Stimulated activated CD4-positive, alpha-beta T cell treated with anti-CD3 and anti-CD28 coated beads, Interleukin-12 subunit alpha, Interleukin-12 subunit beta, amount 100 ng/mL, for 4 hours (primary cell): ENCODE data around the gene PLAA.

Experiments
- DNase-seq: peaks from one replicate; pipeline ENCODE4 v3.0.0-alpha.2; 2020

PLAA gene

DNA sequence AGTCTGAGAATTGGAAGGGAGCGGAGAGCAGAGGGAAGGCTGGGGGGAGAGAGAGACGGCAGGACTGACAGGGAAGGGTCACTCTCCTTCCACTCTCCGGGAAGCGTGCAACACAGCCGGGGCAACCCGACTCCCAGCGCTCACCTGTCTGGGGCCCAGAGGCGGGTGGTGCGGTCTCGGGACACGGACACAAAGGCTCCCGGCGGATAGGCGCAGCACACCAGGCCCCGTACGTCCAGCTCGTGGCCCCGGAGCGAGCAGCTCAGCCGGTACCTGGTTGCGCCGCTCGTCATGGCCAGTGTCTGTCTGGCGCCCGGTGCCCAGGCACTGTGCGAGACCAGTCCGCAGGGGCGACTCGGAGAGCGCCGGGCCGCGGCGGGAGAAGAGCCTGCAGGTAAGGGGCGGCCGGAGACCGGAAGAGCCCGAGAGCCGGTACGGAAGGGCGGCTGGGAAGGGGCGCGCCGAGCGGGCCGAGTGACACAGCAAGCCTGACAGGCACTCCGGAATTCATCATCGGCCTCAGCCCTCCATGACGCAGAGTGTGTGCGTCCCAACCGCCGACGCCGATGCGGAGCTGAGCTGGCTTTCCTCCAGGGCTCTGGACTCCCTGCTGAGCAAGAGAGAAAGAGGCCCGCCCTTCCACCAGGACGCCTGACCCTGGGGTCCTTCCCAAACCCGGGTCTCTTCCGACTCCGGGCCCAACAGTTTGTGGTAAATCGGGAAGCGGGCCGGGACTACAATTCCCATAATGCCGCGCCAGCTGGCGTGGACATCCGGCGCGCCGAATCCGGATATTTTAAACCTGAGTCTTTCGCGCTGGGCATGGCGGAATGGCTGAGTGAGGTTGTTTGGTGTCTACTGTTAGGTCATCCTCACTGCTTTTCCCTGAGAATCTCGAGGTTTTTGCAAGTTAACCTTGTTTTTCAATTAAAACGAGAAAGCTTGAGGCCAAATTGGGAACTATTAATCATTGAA lies at the start of gene PLAA:
PLAA (minus strand) TSS at position 490 of the 975 bp plus-strand sequence; CDS start at position 293, 197 bp downstream.
- peak; percentile 80 for DNase-seq

DNA sequence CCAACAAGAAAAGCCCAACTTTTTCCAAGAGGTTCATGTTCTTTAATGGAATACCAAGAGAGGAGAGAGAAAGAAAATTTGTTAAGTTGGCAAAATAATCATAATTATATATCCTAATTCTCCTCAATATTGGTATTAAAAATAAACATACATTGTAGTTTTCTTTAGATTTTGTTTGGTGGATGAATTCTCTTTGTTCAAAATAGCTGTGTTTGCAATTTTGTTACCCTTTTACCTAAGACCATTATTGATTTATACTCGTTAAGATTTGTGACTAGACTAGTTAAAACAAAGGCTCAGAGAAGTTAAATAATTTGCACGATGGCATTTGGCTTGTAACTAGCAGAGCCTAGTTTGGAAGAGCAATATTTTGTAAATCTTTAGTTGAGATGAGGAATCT lies 48.8 kb upstream of the PLAA start:
- DNase-seq: no peak

DNA sequence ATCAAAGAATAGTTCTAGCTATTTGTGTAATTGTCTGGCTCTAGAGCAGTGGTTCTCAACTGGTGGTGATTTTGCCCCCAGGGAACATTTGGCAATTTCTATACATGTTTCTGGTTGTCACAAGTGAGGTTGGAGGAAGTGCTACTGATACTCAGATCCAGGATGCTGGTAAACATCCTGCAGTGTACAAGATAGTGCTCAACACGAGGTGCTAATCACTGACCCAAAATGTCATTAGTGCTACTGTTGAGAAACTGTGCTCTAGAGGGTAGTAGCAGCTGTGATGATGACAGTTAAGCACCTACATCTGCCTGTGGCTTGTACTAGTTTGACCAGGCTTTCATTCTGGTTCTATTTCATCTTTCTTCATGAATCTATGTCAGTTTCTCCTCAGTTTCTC lies 36.3 kb upstream of the PLAA start:
- DNase-seq: no peak

DNA sequence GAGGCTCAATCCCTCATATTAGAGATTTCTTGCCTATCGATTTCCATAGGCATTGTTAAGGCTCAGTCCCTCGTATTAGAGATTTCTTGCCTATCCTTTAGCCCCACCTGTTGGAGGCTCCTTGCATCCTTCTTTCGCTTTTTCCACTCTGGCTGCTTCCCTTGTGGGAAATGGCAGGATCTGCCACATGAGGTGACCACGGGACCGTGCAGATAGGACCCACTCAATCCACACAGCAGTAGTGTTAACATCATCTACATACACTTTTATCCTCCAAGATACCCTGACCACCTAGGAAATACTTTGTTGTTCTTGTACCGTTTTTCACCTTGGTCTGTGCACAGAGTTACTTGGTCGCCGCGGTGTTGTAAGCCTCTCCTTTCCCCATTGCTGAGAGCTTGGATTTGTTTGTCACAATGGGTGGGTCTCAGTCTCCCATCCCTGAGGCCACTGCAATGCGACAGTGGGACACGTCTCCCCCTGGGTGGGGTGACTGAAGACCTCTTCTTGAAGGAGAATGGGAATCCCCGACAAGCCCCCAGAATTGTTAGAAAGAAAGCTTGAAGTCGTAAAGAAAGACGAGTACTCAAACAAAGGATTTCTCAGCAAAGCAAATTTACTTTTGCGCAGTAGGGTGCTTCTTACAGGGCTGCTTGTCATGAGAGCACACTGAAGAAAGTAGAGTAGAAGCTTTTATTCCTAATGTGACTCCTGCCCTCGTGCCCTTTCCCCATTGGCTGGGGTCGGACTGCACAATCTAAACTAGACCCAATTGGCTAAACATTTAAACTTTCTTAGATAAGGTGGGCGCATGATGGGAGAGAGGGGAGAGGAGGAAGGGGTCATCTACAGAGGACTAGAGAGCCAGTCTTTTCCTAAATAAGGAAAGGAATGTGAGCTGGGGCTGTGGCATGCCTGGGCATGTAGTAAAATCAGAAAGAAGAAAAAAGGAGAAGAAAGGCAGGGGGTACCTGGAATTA lies 29.0 kb upstream of the PLAA start:
- DNase-seq: no peak

DNA sequence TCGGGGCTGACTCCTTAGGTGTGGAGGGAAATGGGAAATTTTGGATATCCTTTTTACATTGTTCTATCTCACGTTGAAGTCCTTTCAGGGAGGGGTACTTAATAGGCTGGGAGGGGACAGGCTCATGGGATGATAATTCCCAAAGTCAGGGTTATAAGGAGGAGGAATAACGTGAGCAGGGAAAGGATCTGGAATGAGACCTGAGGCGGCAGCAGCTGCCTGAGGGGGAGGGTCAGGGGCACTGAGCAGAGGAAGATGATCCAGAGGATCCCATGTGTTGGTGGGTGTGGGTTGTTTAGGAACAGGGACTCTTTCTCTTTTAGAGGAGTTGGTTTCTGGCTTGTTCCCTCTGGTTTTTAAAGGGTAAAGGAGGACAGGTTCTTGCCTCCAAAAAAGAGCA lies 27.9 kb upstream of the PLAA start:
- no peak for DNase-seq

DNA sequence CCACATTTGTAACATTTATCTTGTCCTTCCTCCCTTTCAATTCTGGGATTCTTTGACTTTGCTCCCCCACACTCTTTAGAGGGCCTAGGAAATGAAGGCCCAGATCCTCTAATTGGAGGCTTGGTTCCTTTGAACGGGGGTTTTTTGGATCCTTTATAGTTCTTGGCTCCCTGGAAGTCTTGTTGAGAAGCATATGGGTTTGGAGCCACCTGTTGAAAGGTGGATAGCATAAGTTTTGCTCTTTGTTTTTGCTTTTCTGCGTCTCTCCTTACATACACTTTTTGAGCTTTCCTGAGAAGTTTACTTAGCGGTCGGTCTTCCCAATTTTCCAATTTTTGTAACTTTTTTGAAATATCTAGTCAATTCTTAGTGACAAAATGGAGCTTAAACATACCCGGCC lies 26.9 kb upstream of the PLAA start:
- no peak for DNase-seq

DNA sequence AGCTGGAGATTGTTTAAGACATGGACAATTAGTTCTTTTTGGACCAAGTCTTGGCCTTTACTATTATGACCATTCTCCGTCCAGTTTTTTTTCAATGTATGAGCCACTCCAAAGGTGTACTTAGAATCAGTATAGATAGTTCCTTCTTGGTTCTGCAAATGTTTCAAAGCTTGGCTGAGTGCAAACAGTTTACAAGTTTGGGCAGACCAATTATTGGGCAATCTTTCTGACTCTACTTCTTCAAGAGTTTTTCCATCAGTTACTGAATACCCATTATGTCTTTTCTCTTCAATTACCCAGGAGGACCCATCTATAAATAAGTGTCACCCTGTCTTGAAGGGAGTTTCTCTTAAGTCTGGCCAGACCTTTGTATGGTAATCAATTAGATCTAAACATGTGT lies 24.7 kb upstream of the PLAA start:
- no peak for DNase-seq

DNA sequence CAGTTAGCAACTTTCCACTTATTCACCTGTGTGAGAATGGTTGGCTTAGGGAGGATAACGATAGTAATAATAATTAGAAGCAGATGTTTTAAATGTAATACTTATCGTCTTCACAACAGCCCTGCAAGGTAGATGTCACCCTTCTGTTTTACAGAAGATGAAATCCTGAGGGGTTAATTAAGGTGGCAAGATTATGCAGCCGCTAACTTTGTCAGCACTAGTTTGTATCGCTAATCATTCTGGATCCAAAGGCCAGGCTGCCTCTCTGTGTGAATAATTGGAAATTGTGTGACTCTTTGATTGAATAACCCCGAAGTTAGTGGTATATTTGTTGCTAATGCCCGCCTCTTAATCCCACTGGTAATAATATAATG lies 9.8 kb upstream of the PLAA start:
- DNase-seq: no peak

DNA sequence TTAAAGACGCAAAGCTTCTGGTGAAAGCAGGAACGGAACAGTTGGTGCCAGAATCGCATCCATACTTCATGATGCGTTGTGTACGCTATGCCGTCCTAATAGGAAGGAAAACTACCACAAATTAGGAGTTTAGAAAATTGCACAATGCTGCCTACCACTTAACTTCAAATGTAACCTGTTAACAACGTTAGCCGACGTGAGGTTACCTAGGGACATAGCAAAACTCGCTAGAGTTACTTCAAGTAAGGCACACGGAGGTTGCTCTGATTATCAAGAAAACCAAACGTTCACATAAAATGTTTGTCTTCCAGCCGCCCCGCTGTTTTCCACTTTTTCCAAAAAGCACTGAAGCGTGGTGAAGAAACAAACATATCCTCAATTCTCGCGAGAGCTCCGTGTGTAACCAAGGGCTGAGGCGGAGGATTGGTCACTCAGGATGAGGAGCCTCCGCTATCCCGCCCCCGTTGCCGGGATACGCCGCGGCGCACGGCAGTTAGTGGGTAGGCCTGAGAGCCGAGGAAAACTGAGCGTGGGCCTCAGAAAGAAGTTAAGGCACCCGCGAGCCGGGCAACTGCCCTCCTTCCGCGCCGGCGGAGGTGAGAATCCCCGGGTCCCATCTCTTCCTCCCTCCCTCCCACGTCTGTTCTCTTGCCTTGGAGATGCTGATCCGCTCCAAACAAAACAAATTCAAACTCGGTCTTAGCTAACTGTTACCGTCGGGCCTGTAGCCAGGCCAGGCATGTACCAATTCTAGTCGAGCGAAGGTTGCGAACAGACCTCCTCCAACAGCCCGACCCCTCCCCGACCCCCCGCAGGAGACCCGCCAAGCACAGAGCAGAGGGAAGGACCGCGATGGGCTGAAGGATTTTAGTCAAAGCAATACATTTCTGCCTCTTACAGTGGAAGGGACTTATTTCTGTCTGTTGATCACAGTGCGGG lies 9.1 kb upstream of the PLAA start, which contains the start of gene IFT74:
IFT74 (plus strand) TSS at position 492 of the 939 bp plus-strand sequence. CDS start 5,556 bp downstream, outside the sequence.
- peak; percentile 87 for DNase-seq

DNA sequence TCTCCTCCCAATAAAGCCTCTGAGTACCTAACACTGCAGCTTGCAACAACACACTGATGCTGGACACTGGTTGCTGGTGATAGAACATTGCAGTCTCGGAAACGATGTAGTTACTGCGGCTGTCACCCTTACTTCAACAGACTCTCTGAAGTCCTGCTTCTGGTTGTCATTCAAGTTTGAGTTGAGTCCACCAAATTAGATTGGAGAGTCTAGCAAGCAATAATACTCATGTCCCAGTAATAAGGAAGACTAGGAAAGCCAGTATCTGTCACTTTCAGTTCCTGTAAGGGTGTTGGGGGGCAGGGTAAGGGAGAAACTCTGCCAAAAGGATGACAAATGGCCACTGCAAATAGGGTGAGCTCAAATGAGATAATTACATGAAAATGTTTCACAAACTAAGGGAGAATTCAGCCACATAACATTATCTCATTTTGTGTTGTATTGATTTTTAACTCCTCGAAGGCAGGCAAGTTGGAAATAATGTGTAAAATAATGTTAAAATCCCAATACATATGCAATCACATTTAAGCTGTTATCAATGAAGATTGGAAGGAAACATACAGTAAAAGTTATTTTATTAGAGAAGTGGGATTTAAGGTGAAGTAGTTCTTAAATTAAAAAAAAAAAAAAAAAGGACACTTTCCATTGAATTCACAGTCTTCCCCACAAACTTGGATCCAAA lies 8.3 kb upstream of the PLAA start:
- no peak for DNase-seq

DNA sequence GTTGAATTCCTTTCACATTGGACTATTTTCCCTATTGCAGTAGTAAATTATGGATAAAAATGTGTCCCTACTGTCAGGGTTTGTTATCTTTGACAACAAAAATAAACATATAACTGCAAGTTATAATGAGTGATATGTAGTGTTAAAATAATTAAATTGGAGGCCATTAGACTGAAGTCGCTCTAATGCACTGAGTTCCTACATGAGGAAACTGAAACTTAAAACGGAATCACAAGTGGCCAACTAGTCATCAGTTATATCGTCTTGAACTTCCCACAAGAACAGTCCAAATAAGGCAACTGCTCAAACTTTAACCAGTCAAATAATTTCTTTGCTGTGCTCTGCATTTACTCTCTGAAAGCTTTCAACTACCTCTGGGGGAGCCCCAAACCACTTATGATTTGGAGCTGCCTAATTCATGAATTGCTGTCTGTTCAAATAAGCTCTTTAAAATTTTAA lies 7.0 kb upstream of the PLAA start:
- DNase-seq: no peak

DNA sequence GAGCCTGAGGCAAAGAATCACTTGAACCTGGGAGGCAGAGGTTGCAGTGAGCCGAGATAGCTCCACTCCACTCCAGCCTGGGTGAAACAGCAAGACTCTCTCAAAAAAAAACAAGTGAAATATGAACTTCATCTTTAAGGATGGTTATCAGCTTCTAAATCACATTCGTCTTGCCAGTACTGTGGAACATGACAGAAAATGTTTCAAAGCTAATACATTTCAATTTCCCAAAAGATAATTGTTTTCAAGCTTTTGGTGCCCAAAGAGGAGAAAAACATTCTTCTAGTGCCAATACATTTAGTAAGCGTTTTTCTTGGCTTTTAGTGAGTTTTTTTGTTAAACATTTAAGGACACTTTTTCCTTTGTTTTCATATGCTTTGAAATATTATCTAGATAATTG lies 4.8 kb upstream of the PLAA start:
- no peak for DNase-seq

DNA sequence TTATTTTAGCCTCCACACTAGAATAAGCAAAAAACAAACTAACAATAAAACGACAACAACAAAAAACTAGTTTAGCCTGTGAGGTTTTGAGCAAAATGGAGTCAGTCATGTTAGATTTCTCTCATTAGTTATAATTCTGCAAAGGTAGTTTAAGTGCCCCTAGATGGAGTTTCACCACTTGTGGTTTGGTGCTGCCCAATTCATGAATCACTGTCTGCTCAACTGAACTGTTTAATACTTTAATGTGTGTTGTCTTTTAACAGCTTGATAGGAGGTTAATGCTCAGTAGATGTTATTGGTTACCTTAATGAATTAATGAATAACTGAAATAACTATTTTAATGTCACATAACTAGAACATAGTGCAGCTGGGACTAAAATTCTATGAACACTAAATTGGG lies 3.5 kb upstream of the PLAA start:
- no peak for DNase-seq

DNA sequence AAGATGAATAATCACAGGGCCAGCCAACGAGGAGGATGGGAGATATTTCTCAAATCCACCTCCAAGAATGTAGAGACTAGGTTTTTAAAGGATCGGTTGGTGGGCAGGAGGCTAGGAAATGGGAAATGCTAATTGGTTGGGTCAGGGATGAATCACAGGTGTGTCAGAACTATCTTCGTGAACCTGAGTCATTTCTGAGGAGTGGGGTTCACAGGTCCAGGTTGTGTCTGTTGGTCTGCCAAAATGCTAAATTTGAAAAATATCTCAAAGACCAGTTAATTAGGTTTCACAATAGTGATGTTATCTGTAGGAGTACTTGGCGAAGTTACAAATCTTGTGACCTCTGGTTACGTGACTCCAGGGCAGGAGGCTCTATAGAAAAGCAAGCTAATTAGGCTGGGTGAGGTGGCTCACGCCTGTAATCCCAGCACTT lies 2.6 kb upstream of the PLAA start:
- no peak for DNase-seq

DNA sequence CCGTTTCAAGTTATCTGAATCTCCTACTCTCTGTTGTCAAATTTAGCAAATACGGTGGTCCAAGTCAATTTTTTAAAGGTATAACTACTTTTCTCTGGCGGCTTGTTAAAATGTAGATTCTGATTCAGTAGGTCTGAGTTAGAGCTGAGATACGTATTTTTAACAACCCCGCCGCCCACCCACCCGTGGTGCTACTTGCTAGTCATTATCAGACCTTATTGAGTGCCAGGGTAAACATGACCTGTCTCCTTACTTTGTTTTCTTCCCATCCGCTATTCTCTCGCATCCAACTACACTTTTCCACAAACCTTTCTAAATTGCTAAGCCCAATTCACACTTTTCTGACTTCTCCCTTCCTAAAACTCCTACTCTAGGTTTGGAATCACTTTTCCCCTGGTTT lies 694 bp upstream of the PLAA start:
- peak; percentile 26 for DNase-seq

DNA sequence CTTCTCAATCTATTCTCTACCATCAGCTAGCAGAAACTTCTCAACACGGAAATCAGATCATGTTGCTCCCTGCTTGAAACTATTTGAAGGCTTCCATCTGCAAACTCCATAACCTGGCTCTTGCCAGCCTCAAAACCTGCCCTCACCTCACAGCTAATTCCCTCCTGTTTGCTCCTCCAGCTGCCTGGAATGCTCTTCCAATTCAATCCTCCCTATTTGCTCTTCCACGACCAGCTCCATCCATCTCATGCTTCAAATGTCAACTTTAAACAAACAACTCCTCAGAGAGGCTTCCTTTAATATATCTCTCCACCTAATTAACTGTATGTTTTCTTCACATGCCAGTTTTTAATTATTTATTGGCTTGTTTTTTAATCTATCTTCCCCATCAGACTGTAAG lies 1.5 kb downstream of the PLAA start:
- DNase-seq: no peak

DNA sequence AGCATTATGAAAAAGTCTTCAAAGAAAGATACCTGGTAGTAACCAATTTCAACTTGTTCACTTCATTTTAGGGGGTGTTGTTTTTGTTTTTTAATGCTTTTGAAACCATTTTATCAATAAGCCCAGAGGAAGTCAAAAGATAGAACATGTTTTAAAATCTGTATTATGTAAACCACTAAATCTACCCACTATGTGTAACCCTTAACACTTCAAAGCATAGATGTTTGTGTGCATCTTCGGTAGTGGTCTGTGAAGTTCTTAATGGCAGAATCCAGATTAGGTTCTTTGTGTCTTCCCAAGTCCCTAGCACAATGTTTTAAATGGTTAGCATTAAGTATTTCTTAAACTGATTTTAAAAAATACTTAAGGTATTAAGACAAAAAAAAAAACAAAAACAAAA lies 6.3 kb downstream of the PLAA start:
- no peak for DNase-seq

DNA sequence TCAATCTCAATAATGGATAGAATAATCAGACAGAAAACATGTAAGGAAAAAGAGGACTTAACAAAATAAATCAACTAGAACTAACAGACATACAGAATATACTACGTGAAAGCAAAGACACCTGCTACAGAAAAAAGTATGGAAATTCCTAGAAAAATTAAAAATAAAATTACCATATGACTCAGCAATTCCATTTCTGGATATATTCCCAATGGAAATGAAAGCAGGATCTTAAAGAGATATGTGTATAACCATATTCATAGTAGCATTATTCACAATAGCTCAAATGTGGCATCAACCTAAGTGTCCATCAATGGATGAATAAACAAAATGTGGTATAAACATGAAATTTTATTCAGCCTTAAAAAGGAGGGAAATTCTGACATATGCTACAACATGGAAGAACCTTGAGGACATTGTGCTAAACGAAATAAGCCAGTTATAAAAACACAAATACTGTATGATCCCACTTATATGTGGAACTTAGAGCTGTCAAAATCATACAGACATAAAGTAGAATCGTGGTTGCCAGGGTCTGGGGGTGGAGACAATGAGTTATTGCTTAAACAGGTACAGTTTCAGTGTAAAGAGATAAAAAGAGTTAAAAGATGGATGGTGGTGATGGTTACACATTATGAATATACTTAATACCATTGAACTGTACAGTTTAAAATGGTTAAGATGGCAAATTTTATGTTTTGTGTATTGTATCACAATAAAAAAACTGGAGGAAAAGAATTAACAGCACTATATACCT lies 6.9 kb downstream of the PLAA start:
- DNase-seq: no peak

DNA sequence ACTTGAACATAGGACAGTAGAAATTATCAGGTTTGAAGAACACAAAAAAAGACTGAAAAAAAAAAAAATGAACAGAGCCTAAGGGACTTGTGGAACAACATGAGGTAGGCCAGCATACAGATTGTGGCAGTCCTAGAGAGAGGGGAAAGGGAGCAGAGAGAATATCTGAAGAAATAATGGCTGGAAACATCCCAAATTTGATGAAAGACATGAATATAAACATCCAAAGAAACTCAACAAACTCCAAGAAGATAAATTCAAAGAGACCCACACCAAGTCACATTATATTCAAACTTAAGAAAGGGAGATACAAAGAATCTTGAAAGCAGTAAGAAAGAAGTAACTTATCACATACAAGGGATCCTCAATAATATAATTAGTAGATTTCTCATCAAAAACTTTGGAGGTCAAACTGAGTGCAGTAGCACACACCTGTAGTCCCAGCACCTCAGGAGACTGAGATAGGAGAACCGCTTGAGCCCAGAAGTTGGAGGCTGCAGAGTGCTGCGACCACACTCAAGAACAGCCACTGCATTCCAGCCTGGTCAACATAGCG lies 9.1 kb downstream of the PLAA start:
- DNase-seq: no peak

DNA sequence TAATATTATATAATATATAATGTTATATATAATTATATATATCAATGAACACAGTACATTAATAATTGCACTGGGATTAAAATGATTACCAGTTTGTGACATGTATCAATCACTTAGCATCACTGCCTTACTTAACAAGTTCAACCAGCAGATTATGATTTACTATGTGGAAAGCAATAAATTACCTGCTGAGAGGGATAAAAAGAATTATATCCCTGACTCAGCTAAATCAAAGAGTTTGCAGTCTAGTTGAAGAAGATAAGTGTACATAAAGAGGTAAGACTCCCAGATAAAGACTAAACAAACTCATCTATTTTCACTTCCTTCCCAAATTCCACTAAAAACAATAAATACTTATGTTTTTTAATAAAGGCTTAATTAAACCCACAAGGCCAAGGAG lies 11.2 kb downstream of the PLAA start:
- DNase-seq: no peak
